ENCODE data around the gene CCDC74A.
"Not testable (repeated sequence)": the region's sequence is repeated elsewhere in the genome, so short reads cannot be mapped to it uniquely, and the experiment has no call there.

DNA sequence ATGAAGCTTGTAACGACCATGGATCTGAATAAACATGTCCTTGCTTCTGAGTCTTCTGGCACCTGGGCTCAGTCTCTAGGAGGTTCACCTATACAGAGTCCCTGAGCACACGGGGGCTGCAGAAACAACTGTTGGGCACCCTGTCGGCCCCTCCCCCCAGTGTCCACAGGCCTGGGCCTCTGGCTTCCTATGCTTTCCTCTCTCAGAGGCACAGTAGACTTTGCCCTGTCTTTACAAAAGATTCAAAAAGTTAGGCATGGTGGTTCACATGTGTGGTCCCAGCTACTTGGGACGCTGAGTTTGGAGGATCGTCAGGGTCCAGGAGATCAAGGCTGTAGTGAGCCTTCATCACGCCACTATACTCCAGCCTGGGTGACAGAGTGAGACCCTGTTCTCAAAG, 6.2 kb upstream of the CCDC74A start:
- TF ChIP-seq, protein P1, sequence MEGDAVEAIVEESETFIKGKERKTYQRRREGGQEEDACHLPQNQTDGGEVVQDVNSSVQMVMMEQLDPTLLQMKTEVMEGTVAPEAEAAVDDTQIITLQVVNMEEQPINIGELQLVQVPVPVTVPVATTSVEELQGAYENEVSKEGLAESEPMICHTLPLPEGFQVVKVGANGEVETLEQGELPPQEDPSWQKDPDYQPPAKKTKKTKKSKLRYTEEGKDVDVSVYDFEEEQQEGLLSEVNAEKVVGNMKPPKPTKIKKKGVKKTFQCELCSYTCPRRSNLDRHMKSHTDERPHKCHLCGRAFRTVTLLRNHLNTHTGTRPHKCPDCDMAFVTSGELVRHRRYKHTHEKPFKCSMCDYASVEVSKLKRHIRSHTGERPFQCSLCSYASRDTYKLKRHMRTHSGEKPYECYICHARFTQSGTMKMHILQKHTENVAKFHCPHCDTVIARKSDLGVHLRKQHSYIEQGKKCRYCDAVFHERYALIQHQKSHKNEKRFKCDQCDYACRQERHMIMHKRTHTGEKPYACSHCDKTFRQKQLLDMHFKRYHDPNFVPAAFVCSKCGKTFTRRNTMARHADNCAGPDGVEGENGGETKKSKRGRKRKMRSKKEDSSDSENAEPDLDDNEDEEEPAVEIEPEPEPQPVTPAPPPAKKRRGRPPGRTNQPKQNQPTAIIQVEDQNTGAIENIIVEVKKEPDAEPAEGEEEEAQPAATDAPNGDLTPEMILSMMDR (IDR thresholded peaks at IDR 0.05) = not testable (repeated sequence)
- not testable (repeated sequence) for TF ChIP-seq POLR2A, EP300 (IDR thresholded peaks at IDR 0.05)

Measured in upper lobe of left lung (tissue), 4 donors.